Endodermal cell (in vitro differentiated cells): ENCODE data around the gene FAM107B. TPM values are rescaled to one million over a fixed set of nuclear protein-coding genes. Genes with fewer than 3 reads are reported as not detected.

Source experiments
- DNase-seq: peaks from one replicate; pipeline ENCODE4 v3.0.0-alpha.2; 2017
- H3K27ac ChIP-seq: 2 replicates; pipeline ENCODE4 v1.5.1; 2013; ENCODE audit warnings: mild to moderate bottlenecking, low read depth, low read length, moderate library complexity
- H3K27me3 ChIP-seq: 2 replicates; pipeline ENCODE4 v1.6.1; 2013; ENCODE audit warnings: mild to moderate bottlenecking, low read length, moderate library complexity; ENCODE audit not compliant: insufficient read depth, control insufficient read depth, poor library complexity, severe bottlenecking
- H3K36me3 ChIP-seq: 2 replicates; pipeline ENCODE4 v1.7.0; 2013; ENCODE audit warnings: mild to moderate bottlenecking, low read length, moderate library complexity; ENCODE audit not compliant: control insufficient read depth, insufficient read depth
- H3K4me1 ChIP-seq: one replicate; pipeline ENCODE4 v1.7.0; 2013; ENCODE audit warnings: low read length; ENCODE audit not compliant: control insufficient read depth, insufficient read depth
- H3K4me3 ChIP-seq: 2 replicates; pipeline ENCODE4 v1.5.1; 2013; ENCODE audit warnings: mild to moderate bottlenecking, low read length, moderate library complexity
- H3K9ac ChIP-seq: 2 replicates; pipeline ENCODE4 v1.6.1; 2013; ENCODE audit warnings: mild to moderate bottlenecking, low read length, moderate library complexity; ENCODE audit not compliant: poor library complexity, severe bottlenecking; ENCODE audit errors: extremely low read depth
- H3K9me3 ChIP-seq: 2 replicates; pipeline ENCODE4 v1.6.1; 2013; ENCODE audit warnings: mild to moderate bottlenecking, low read length, moderate library complexity; ENCODE audit not compliant: control insufficient read depth
- H3K27ac Mint-ChIP-seq: 2 replicates; pipeline ENCODE4 v1.8.0; 2020; ENCODE audit warnings: mixed read lengths
- H3K27me3 Mint-ChIP-seq: 2 replicates; pipeline ENCODE4 v1.8.0; 2021; ENCODE audit warnings: mild to moderate bottlenecking, mixed read lengths; ENCODE audit not compliant: insufficient read depth
- H3K36me3 Mint-ChIP-seq: 2 replicates; pipeline ENCODE4 v1.8.0; 2020; ENCODE audit warnings: low read depth, mixed read lengths
- H3K4me1 Mint-ChIP-seq: 2 replicates; pipeline ENCODE4 v1.8.0; 2020; ENCODE audit warnings: mixed read lengths
- H3K4me3 Mint-ChIP-seq: 2 replicates; pipeline ENCODE4 v1.8.0; 2020; ENCODE audit warnings: mild to moderate bottlenecking, moderate library complexity, mixed read lengths
- H3K9me3 Mint-ChIP-seq: 2 replicates; pipeline ENCODE4 v1.8.0; 2020; ENCODE audit warnings: mild to moderate bottlenecking, mixed read lengths
- WGBS, 2 experiments: methylation state at CpG; one replicate each; pipeline versions ENCODE4 v1.1.5 to v1.1.7; 2013; ENCODE audit warnings: missing lambda C conversion rate in 2 of 2, mixed read lengths in 1 of 2; ENCODE audit not compliant: insufficient coverage in 1 of 2, insufficient read length in 1 of 2; 5-methylcytosine and 5-hydroxymethylcytosine counted together
- total RNA-seq, 2 donors: library from RNA; stranded (reverse); fragmentation: NEBNext Ultra II Directional in 1 of 2; extraction: Animal tissue kit (Norgen Biotek cat#: 25700) in 1 of 2; gene quantifications; 2 replicates in 1 of 2; 3 replicates in 1 of 2; pipeline ENCODE4 v1.2.1, GENCODE V29; 2021
- TF ChIP-seq, protein P1 (sequence below): fragments of 200-600 bp; sonication (generic); conservative IDR thresholded peaks from 2 replicates; pipeline ENCODE4 v1.5.0; 2021; ENCODE audit warnings: antibody characterized with exemption, mild to moderate bottlenecking

FAM107B gene
- total RNA-seq, 2 donors from 2014 or later, result 16.0 to 24.0 TPM

DNA sequence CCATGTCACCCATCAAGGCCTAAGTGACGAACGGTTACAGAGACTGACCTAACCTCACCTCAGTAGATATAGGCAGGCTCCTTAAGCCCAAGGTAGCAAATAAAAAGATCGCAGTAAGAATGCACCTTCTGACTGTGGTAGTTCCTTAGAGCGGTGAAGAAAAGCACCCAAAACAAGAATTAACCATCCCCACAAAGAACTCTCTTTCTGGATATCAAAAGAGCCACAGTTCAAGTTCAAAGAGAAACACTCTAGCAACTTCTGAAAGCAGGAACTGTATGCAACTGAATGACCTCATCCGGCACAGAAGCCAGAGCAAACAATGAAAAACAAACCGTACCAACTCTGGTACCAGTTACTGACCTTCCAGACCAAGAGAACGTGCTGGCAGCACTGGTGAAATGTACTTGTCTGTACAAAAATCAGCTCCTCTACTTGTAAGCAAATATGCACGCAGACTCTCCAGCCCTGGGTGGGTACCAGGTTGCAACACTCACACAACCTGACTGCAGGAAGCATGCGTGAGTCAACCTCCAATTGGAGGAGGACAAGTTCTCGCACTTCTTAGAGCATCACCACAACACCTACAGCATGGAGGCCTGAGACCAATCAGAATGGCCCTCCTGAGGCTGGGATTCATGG, 202.7 kb downstream of the FAM107B start:
- Histone ChIP-seq H3K4me1 (no peaks in the 10 kb centered on the region), H3K36me3 (peaks cover 16% of the 10 kb centered on the region), H3K9me3 (peaks cover 8% of the 10 kb centered on the region), H3K9ac (no peak overlapping the region), H3K27ac (no peak overlapping the region), H3K27me3 (no peaks in the 10 kb centered on the region), H3K4me3 (no peak overlapping the region)
- Mint-ChIP-seq H3K36me3 (peaks cover 15% of the 10 kb centered on the region), H3K27ac (no peak overlapping the region), H3K4me3 (no peak overlapping the region), H3K4me1 (peaks cover 6% of the 10 kb centered on the region), H3K27me3 (no peaks in the 10 kb centered on the region), H3K9me3 (peaks cover 3% of the 10 kb centered on the region)
- no peak for DNase-seq
- WGBS, 2 experiments, result 95 to 100% methylated on average over 2 to 10 of the region's 10 CpGs
- TF ChIP-seq, protein P1, sequence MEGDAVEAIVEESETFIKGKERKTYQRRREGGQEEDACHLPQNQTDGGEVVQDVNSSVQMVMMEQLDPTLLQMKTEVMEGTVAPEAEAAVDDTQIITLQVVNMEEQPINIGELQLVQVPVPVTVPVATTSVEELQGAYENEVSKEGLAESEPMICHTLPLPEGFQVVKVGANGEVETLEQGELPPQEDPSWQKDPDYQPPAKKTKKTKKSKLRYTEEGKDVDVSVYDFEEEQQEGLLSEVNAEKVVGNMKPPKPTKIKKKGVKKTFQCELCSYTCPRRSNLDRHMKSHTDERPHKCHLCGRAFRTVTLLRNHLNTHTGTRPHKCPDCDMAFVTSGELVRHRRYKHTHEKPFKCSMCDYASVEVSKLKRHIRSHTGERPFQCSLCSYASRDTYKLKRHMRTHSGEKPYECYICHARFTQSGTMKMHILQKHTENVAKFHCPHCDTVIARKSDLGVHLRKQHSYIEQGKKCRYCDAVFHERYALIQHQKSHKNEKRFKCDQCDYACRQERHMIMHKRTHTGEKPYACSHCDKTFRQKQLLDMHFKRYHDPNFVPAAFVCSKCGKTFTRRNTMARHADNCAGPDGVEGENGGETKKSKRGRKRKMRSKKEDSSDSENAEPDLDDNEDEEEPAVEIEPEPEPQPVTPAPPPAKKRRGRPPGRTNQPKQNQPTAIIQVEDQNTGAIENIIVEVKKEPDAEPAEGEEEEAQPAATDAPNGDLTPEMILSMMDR, result no peak

- TF ChIP-seq, protein P1, result no peak
- H3K9me3 ChIP-seq, result peaks cover 17% of the 10 kb centered on the region
Observed at GRCh38 chr10:14570800-14571199, 203.9 kb downstream of the FAM107B start.

GRCh38 chr10:14569274-14570060, 205.2 kb downstream of the FAM107B start:
- DNase-seq, result no peak
- peaks cover 15% of the 10 kb centered on the region for H3K9me3 Mint-ChIP-seq
- 96 to 100% methylated on average over 1 to 9 of the region's 9 CpGs for WGBS, 2 experiments
- peaks cover 17% of the 10 kb centered on the region for H3K4me1 Mint-ChIP-seq
- Histone ChIP-seq H3K27ac (no peak overlapping the region), H3K4me1 (peaks cover 5% of the 10 kb centered on the region), H3K36me3 (peaks cover 23% of the 10 kb centered on the region), H3K4me3 (no peak overlapping the region), H3K9ac (no peak overlapping the region), H3K27me3 (no peaks in the 10 kb centered on the region), H3K9me3 (peaks cover 17% of the 10 kb centered on the region)
- no peaks in the 10 kb centered on the region for H3K27me3 Mint-ChIP-seq
- H3K27ac Mint-ChIP-seq, result peak overlapping the region; percentile 62
- H3K36me3 Mint-ChIP-seq, result peaks cover 25% of the 10 kb centered on the region
- TF ChIP-seq, protein P1, result no peak
- H3K4me3 Mint-ChIP-seq, result no peak overlapping the region

More at GRCh38 chr10:14570800-14571199, 203.9 kb downstream of the FAM107B start:
- H3K4me1 Mint-ChIP-seq, result peaks cover 9% of the 10 kb centered on the region
- H3K9me3 Mint-ChIP-seq, result peaks cover 11% of the 10 kb centered on the region
- Histone ChIP-seq H3K4me1 (peaks cover 1% of the 10 kb centered on the region), H3K27ac (no peak overlapping the region), H3K4me3 (no peak overlapping the region), H3K27me3 (no peaks in the 10 kb centered on the region), H3K36me3 (peaks cover 23% of the 10 kb centered on the region), H3K9ac (no peak overlapping the region)
- H3K27me3 Mint-ChIP-seq, result no peaks in the 10 kb centered on the region
- no peak for DNase-seq
- no peak overlapping the region for H3K27ac Mint-ChIP-seq
- H3K36me3 Mint-ChIP-seq, result peaks cover 22% of the 10 kb centered on the region
- WGBS, 2 experiments, result 96 to 100% methylated on average over 1 of the region's 1 CpG
- H3K4me3 Mint-ChIP-seq, result no peak overlapping the region
